ENCODE data around the gene CELSR1.

DNA sequence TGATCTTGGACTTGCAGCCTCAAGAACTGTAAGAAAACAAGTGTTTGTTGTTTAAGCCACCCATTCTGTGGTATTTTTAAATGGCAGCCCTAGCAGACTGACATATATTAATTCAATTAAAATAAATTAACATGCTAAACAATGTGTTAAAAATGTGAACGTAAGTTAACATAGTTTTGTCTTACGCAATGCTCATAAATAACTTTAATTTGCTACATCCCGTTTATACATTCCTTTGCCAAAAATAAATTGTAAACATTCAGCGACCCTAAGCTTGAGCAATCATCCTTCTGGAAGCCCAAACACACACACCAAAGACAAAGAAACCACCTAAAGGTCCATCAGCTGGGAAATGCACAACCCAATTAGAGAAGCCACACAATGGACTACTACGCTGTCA is 70.4 kb downstream of the CELSR1 start:
- TF ChIP-seq POLR2A (IDR thresholded peaks at IDR 0.05; ENCODE audit: low read length), result no peak
- no peak for TF ChIP-seq GATA1 (IDR thresholded peaks at IDR 0.05; ENCODE audit: low read depth, low read length)

All from erythroblast (primary cell).